ENCODE results near the gene THEMIS2. TPM values are rescaled to one million over a fixed set of nuclear protein-coding genes. Genes with fewer than 3 reads are reported as not detected.

The THEMIS2 gene
- total RNA-seq (ENCODE audit: low replicate concordance) = 1.2 and 2.0 TPM in 2 replicates

DNA sequence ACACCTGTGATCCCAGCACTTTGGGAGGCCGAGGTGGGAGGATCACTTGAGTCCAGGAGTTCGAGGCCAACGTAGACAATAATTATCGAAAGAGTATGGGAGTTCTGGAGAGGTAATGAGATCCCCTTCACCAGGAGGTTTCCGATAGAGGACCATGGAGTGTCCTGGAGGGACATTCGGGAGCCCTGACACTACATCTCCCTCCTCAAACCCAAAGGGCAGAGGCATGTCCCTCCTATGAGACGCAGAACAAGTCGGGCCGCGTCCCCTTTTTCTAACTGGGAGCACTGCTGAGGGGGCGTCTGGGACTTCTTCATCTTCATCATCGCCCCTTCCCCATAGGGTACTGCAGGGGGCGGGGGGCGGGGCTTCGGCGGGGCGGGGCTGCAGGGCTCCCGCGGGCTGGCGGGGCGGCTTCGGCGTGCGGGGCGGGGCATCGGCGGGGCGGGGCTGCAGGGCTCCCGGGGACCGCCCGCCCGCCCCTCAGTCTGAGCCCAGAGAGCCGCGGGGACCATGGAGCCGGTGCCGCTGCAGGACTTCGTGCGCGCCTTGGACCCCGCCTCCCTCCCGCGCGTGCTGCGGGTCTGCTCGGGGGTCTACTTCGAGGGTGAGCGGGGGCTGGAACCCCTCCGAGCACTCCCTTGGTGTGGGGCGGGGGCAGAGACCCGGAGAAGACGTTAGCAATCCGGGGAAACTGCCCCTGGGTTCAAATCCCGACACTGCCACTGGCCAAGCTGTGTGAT is at the start of gene THEMIS2:
TSS of gene THEMIS2 (plus strand) at position 486 of the 743 bp plus-strand sequence. CDS start at position 514, 28 bp downstream.

DNA sequence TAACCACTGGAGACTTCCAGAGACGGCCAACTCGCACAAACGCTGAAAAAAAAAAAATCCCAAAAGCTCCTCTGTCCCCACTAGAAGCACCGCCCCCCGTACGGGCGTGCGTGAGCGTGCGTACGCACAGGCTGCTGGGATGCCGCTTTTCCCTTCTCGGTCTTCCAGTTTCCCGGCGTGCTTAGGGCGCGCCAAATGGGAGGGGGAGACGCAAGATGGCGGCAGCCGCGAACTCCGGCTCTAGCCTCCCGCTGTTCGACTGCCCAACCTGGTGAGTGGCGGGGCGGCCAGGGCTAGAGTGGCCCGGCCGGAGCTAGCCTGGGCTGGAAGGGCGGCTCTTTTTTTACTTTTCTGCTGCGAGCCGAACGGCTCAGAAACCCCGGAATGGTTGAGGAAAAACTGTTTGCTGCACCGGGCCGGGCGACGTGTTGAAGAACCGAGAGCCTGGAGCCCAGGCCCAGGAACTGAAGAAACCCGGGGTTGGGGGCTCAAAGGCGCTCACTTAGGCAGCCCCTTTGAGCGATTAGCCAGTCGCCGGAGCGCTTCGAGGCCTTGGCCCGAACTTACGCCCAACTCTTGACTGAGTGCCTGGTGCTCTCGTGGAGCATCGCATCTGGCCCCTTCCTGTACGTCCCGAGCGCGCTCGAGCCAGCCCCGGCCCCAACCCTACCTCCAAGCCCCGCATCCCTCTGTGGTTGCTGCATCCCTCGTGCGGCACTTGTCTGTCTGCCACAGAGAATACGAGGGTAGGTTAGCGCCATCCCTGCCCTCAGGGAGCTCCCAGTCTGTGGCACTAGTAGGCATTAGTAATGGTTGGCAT is 41.5 kb upstream of the THEMIS2 start, which contains the start of gene PPP1R8:
TSS of gene PPP1R8 (plus strand) at position 162 of the 820 bp plus-strand sequence. CDS start at position 216, 54 bp downstream.

DNA sequence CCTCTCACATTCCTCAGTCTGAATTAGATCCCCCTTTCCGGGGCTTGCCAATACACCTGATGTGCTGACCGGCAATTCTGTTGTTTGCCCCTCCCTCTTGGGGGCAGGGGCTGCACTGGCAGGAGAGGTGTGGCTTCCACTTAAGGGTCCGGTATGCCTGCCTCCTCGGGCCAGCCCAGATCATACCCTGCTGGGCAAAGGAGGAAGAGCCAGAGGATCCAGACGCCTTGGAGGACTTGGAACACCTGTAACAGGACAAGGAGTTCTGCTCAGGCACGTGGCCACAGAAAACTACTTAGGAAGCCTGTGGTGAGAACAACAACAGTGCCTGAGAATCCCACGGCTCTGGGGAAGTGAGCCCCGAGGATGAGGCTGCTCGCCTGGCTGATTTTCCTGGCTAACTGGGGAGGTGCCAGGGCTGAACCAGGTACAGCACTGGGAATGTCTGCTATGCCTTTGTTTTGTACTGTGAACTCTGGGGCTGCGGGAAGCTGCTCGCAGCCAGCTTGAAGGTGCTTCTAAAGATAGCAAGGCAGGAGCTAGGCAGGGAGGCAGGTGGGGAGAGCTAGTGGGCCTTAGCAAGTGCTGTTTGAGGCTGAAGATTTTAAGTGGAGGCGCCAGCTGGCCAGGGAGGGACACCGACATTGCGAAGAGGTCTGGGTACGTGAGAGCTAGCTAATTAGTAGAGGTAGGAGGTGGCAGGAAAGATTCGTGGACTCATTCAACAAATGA is 62.6 kb downstream of the THEMIS2 start, which contains the start of gene SMPDL3B:
TSS of gene SMPDL3B (plus strand) at position 183 of the 732 bp plus-strand sequence. CDS start at position 367, 184 bp downstream.

Other genes with a start within 250 kb of the THEMIS2 start
- not detected in 2 replicates for gene FGR, start 237.4 kb upstream of the THEMIS2 start, total RNA-seq (ENCODE audit: low replicate concordance)
- 70.3 and 90.0 TPM in 2 replicates for gene IFI6, start 200.4 kb upstream of the THEMIS2 start, total RNA-seq (ENCODE audit: low replicate concordance)
- 9.2 and 16.7 TPM in 2 replicates for gene FAM76A, start 146.6 kb upstream of the THEMIS2 start, total RNA-seq (ENCODE audit: low replicate concordance)
- gene STX12, start 99.3 kb upstream of the THEMIS2 start, total RNA-seq (ENCODE audit: low replicate concordance) = 32.4 and 37.4 TPM in 2 replicates
- 44.0 and 44.3 TPM in 2 replicates for gene PPP1R8, start 41.8 kb upstream of the THEMIS2 start, total RNA-seq (ENCODE audit: low replicate concordance)
- gene RPA2, start 42.0 kb downstream of the THEMIS2 start, total RNA-seq (ENCODE audit: low replicate concordance) = 21.4 and 24.2 TPM in 2 replicates
- gene SMPDL3B, start 62.5 kb downstream of the THEMIS2 start, total RNA-seq (ENCODE audit: low replicate concordance) = 0.08 and 0.12 TPM in 2 replicates
- 2.1 and 2.6 TPM in 2 replicates for gene XKR8, start 87.4 kb downstream of the THEMIS2 start, total RNA-seq (ENCODE audit: low replicate concordance)
- 7.0 and 7.4 TPM in 2 replicates for gene EYA3, start 216.1 kb downstream of the THEMIS2 start, total RNA-seq (ENCODE audit: low replicate concordance)

All from smooth muscle cell of the coronary artery (primary cell).